GM19239 (cell line): ENCODE results near the gene BHMT2.

ENCODE experiments used
- DNase-seq: peaks from one replicate; pipeline ENCODE4 v3.0.0; 2011; ENCODE audit warnings: low spot score; ENCODE audit not compliant: insufficient read length
- FAIRE-seq: peaks from 2 replicates; lab custom pipeline; 2011; peaks lifted over from hg19 to GRCh38; lab: Jason Lieb, UNC

The BHMT2 gene

GRCh38 chr5:79111960-79112702, 42.6 kb downstream of the BHMT2 start:
- FAIRE-seq = no peak
- DNase-seq = no peak

DNA sequence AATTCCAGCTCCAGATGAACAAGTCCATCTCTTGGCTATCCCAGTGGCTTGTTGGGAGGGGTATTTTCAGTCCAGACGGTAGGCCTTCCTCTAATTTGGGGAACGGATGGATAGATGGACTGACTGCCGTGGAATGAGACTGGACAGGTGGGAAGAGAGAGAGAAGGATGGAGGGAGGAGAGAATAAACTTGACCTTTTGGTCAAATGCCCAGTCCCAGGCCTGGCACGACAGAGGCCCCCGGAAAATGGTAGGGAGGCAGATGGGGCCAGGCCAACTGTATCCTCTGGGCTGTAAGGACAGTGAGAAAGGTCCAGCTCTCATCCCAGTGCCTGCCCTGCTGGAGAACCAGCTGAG, 43.1 kb downstream of the BHMT2 start:
- DNase-seq (no peak), FAIRE-seq (no peak)

DNA sequence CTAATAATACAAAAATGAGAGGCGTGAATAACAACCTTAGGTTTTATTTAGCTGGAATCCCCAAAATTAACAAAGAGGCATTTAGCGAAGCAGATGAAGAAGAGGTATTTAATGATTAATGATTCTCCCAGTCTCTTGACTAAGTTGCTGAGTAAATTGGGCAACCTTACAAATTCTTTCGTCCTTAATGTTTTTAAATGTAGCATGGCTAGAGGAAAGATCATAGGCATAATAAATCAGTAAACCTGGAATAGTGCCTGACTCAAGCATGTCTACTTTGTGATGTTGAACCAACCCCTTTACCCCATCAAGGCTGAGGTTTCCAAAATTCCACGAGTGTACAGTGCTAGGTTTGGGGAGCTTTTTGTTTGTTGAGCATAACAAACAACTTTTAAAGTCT, 49.9 kb downstream of the BHMT2 start:
- no peak for FAIRE-seq
- no peak for DNase-seq

- FAIRE-seq = no peak
Measured at GRCh38 chr5:79120221-79120620, 50.7 kb downstream of the BHMT2 start.

DNA sequence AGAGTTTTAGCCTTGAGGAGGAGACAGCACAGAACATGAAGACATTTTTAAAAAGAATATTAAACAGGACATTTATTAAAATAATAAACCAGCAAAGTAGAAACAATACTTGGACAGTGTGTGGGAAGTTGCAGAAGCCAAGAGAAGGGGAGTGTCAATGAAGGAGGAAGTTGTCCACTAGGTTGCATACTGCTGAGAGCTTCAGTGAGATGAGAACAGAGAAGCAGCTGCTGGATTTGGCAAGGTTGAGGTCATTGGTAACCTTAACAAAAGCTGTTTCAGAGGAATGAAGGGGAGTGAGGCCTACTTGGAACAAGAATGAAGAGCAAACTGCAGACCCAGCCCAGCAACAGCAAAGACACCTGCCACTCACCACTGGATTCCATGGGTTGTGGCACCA, 53.4 kb downstream of the BHMT2 start:
- FAIRE-seq = no peak
- DNase-seq = no peak

More at GRCh38 chr5:79120221-79120620, 50.7 kb downstream of the BHMT2 start:
- DNase-seq = no peak

GRCh38 chr5:79124607-79125006, 55.0 kb downstream of the BHMT2 start:
- FAIRE-seq (no peak), DNase-seq (no peak)

DNA sequence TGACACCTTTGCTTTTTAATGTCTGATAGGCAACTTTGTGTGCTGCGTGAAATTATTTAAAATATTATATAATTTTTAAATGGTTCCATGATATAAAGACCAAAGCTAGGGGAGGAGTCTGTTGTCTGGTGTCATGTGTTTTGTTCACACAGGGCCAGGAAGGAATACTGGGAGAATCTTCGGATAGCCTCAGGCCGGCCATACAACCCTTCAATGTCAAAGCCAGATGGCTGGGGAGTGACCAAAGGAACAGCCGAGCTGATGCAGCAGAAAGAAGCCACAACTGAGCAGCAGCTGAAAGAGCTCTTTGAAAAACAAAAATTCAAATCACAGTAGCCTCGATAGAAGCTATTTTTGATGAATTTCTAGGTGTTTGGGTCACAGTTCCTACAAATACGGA, 61.2 kb downstream of the BHMT2 start:
- DNase-seq (no peak), FAIRE-seq (no peak)

DNA sequence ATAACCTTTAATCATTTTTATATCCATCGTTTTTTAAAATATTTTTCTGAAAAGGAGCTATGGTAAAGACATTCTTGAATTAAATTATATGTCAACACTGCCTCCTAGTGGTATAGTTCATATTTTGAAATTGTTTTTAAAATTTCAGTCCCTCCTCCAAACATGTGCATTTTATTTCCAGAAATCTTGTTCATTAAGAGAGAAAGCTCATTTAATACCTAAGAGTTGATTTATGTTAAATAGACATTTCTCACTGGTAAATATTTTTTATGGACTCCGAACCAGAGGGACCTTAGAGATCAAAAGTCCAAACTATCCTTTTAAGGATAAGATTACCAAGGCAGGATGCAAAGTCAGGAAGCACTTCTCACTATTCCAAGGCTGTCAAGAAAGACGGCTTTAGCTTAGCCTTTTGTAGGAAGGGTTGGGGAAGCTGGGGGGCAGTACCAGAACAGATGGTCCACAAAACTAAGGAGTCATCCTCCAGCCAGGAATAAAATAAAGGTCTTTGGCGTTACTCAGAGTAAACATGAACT, 63.6 kb downstream of the BHMT2 start:
- FAIRE-seq = no peak
- no peak for DNase-seq

GRCh38 chr5:79133657-79134451, 64.3 kb downstream of the BHMT2 start:
- FAIRE-seq (peak; percentile 93), DNase-seq (peak; percentile 47)

DNA sequence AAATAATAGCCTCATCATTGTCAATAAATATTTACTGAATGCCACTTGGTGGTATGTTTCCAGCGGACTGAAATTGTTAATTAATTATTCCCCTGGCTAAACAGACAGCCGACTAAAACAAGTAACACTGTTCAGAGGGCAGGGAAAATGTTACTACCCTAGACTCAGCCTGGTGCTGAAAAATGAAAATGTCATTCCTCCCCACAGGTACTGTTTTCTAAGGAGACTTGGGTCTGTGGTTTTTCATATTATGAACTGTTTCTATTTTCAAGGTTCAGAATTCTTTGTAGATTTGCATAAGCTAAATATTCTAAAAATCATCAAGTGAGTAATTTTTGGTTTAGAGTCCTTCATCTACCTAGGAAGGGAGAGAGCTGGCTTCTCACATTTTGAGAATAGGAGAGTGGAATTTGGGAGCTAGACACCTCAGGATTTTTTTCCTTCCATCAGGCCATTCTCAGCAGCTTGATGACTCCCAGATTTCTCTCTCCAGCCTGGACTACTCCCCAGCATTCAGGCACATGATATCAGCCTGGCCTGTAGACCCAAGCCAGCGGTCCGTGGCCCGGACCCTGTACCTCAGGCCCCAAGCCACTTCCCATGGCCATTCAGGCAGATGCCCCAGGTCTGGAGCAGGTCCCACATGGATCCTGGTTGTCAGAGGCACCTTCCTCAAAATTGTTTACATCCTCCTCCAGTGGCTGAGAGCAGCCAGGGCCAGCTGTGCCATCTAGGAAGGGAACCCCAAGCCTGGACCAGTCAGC, 66.4 kb downstream of the BHMT2 start:
- FAIRE-seq (no peak), DNase-seq (no peak)

DNA sequence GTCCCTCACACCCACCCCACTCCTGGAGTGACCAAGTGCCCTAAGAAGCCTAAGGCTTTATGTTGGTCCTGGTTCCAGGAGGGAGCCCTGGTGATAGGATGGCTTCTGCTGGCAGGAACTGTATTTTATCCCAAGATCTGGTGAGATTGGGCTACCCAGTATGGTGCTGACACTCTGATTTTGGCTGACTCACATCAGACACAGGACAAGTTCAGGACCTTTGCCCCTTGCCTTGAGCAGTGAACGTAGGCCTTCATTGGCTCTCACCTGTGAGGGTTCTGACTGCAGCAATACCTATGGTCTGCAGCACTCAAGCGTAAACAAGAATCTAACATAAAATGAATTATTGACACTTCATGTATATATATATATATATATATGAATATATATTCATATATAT, 67.1 kb downstream of the BHMT2 start:
- FAIRE-seq = no peak
- DNase-seq = no peak
